Measurements from ENCODE around the gene TARP.

DNA sequence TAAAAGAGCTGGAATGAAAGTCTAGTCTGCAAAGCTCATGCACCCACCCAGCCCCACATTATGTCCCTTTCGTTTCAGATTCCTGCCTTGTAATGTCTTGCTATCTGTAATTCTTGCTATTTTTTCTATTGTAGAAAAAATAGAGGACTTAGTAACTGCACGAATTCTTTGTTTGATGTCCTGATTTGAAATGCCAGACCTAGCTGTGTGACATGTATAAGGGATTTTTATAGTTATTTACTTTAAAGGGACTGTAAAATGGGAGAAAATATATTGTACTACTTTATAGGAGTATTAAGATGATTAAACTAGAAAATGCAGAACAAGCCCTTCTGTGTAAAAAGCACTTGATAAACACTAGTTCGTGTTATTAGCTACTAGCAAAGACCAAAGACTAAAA, 32.4 kb downstream of the TARP start:
- TF ChIP-seq POLR2AphosphoS5 (IDR thresholded peaks at IDR 0.05; ENCODE audit: low read depth, low read length), result no peak
- TF ChIP-seq SIN3A (IDR thresholded peaks at IDR 0.05; ENCODE audit: borderline replicate concordance, insufficient read depth, low read length), result no peak
